ENCODE data around the gene GRIK4.

DNA sequence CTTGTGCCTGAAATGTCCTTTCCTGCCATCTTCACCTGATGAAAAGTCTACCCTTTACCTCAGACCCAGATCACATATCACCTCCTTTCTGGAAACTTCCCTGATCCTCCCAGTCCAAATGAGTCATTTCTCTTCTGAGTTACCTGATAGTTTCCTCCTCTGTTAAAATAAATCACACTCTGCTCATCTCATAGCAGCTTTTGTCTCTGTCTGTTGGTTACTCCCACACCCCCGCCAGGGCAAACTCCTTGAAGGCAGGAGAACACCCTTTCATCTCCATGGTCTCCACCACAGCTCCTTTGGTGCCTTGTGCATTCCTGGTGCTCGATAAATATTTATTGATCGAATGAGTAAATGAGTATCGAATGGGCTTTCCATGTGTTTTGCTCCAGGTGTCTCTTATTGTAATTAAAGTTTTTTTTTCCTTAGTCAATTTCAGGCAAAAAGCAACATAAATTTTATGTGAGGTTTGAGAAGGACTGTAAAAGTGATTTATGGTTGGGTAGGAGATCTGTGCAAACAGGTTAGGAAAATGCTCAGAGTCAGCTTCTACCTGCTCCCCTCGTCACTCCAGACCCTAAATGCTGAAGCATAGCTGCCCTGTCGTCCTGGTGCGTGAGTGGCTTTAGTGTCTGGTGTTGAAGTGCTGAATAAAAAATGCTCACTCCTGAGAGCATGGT lies 178.2 kb downstream of the GRIK4 start:
- TF ChIP-seq, protein P1, sequence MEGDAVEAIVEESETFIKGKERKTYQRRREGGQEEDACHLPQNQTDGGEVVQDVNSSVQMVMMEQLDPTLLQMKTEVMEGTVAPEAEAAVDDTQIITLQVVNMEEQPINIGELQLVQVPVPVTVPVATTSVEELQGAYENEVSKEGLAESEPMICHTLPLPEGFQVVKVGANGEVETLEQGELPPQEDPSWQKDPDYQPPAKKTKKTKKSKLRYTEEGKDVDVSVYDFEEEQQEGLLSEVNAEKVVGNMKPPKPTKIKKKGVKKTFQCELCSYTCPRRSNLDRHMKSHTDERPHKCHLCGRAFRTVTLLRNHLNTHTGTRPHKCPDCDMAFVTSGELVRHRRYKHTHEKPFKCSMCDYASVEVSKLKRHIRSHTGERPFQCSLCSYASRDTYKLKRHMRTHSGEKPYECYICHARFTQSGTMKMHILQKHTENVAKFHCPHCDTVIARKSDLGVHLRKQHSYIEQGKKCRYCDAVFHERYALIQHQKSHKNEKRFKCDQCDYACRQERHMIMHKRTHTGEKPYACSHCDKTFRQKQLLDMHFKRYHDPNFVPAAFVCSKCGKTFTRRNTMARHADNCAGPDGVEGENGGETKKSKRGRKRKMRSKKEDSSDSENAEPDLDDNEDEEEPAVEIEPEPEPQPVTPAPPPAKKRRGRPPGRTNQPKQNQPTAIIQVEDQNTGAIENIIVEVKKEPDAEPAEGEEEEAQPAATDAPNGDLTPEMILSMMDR (IDR thresholded peaks at IDR 0.05; ENCODE audit: insufficient read depth, low read depth, low read length), result no peak
- TF ChIP-seq EZH2 (IDR thresholded peaks at IDR 0.05; ENCODE audit: insufficient read depth, low read length), result no peak
